ENCODE results near the gene CYFIP2.
"Not testable (repeated sequence)": the region's sequence is repeated elsewhere in the genome, so short reads cannot be mapped to it uniquely, and the experiment has no call there.

CYFIP2 gene

DNA sequence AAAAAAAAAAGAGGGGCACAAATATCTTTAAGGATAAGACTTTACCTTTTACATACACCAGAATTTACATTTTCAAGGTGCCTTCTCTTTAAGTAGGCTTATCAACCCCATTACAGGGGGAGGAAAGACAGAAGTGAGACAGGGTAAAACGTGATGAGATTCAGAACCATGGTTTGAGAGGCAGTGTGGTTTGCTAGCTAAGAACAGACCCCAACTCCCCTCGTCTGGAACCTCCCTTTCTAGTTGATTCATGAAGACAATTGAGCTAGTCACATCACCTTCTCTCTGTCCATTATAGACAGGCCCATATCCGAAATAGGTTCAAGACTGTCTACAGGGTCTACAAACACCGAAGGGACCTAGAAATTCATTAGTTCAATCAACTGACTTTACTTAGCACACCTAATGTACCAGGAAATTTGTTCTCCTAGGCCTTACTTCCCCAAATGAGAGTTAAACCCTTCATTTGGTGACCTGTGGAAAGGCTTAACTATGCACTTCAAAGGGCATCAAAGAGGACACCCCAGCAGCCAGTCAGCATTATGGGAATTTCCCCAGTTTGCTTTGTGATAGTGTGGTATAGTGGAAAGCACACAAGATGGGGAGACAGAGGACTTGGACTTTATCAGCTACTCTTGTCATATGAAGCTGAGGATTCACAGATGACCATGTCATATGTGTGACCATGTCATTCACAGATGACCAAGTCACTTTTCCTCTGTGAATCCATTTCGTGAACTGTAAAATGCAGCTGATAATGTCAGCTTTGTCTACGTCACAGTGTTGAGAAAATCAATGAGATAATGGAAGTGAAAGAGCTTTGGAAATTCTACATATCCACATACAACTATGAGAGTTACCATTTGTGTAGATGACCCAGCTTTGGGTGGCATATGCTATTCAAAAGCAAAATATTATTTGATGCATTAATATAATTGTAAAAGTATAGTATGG lies 40.2 kb upstream of the CYFIP2 start:
- TF ChIP-seq, protein P1, sequence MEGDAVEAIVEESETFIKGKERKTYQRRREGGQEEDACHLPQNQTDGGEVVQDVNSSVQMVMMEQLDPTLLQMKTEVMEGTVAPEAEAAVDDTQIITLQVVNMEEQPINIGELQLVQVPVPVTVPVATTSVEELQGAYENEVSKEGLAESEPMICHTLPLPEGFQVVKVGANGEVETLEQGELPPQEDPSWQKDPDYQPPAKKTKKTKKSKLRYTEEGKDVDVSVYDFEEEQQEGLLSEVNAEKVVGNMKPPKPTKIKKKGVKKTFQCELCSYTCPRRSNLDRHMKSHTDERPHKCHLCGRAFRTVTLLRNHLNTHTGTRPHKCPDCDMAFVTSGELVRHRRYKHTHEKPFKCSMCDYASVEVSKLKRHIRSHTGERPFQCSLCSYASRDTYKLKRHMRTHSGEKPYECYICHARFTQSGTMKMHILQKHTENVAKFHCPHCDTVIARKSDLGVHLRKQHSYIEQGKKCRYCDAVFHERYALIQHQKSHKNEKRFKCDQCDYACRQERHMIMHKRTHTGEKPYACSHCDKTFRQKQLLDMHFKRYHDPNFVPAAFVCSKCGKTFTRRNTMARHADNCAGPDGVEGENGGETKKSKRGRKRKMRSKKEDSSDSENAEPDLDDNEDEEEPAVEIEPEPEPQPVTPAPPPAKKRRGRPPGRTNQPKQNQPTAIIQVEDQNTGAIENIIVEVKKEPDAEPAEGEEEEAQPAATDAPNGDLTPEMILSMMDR (IDR thresholded peaks at IDR 0.05; ENCODE audit: low read depth, low read length, missing control alignments) = no peak
- H3K4me3 ChIP-seq (replicated peaks; ENCODE audit: low read depth, low read length) = no peak overlapping the region
- DNase-seq (ENCODE audit: extremely low read depth, low read depth) = no peak

DNA sequence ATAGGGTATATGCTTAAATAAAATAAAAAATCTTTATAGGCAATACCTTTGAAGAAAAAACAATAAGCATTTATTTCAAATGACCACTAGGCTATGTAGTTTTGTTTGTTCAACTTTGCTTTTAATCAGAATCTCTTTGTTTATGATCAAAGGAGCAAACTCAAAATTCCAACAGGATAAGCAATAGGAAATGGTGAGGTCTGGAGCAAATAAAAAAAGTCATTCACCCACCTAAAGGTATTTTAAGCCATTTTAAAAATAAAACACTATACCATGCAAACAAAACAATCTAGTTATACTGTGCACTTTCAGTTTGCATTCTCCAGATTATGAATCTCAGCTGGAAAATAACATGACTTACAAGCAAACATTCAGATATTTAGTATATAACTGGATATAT lies 35.3 kb upstream of the CYFIP2 start:
- TF ChIP-seq, protein P1 (IDR thresholded peaks at IDR 0.05; ENCODE audit: low read depth, low read length, missing control alignments) = no peak
- H3K4me3 ChIP-seq (replicated peaks; ENCODE audit: low read depth, low read length) = no peak overlapping the region

DNA sequence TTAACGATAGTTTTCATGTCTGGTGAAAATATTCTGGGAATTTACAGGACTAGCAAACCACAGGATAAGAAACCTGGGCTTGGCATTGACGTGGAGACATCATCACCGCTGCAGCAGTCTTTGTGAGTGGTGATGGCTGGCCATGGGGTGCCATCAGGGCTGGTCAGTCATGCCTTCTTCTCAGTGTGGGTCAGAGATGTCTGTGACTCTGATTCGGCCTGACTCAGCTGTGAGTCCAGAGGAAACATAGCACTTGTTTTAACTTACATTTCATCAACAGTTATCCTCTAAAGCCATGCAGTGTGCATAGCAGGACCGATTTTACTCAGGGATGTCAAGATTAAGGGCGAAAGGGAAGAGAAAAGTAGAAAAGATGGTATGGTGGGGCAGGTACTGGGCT lies 33.2 kb upstream of the CYFIP2 start:
- H3K4me3 ChIP-seq (replicated peaks; ENCODE audit: low read depth, low read length) = no peak overlapping the region
- TF ChIP-seq, protein P1 (IDR thresholded peaks at IDR 0.05; ENCODE audit: low read depth, low read length, missing control alignments) = no peak
- DNase-seq (ENCODE audit: extremely low read depth, low read depth) = no peak

More for the DNA sequence above, 35.3 kb upstream of the CYFIP2 start:
- no peak for DNase-seq (ENCODE audit: extremely low read depth, low read depth)

DNA sequence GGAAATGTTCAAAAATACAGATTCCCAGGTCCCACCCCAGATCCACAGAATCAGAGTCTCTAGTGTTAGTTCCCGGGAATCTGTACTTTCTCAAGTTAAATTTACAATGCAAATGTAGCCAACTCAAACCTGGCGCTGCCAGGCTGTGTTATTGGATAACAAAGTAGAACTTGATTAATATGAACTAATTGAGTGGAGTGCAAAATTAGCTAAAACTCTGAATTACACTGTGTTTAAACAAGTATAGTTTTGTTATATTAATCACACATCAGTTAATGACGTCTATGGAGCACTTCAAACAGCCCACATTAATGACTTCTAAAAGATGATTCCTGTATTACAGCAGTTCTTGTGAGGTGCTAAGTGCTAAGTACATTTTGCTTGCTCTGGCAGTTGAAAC lies 32.4 kb upstream of the CYFIP2 start:
- TF ChIP-seq, protein P1 (IDR thresholded peaks at IDR 0.05; ENCODE audit: low read depth, low read length, missing control alignments) = no peak

DNA sequence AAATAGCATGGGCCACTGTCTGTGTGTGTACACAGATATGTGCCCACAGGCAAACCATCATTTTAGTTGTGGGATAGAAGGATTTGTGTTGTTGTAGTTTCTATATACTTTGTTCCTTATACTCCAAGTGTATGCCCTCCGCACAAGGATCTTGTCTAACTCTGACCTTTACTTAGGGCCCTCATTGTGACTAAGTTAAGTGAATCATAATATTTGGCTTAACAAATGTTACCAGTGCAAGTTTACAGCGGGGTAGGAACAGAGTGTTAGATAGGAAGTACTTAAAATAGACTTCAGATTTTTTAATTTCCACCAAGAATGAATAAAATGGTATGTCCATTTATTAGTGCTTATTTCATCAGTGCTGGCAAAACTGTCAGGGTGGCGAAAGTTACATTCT lies 29.5 kb upstream of the CYFIP2 start:
- no peak for DNase-seq (ENCODE audit: extremely low read depth, low read depth)
- TF ChIP-seq, protein P1 (IDR thresholded peaks at IDR 0.05; ENCODE audit: low read depth, low read length, missing control alignments) = no peak
- no peak overlapping the region for H3K4me3 ChIP-seq (replicated peaks; ENCODE audit: low read depth, low read length)

More for the DNA sequence above, 32.4 kb upstream of the CYFIP2 start:
- no peak overlapping the region for H3K4me3 ChIP-seq (replicated peaks; ENCODE audit: low read depth, low read length)
- DNase-seq (ENCODE audit: extremely low read depth, low read depth) = no peak

DNA sequence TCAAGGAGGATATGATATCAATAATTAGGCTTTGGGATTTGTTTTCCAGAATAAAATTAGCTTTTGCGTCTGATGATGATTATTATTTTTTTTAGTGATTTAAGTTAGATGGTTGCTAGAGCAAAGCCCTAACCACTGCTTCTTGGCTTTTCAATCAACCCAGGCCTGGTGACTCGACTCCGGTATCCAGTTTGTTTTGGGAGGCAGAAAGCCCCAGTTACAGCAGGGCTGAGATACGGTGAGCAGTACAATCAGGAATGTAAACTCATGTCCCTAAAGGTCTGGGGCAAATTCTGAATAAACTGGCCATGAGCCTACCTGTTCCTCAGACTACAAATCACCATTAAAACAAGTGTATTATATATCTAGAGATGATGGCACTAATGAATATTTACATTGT lies 24.4 kb upstream of the CYFIP2 start:
- DNase-seq (ENCODE audit: extremely low read depth, low read depth) = no peak
- TF ChIP-seq, protein P1 (IDR thresholded peaks at IDR 0.05; ENCODE audit: low read depth, low read length, missing control alignments) = no peak
- no peak overlapping the region for H3K4me3 ChIP-seq (replicated peaks; ENCODE audit: low read depth, low read length)

DNA sequence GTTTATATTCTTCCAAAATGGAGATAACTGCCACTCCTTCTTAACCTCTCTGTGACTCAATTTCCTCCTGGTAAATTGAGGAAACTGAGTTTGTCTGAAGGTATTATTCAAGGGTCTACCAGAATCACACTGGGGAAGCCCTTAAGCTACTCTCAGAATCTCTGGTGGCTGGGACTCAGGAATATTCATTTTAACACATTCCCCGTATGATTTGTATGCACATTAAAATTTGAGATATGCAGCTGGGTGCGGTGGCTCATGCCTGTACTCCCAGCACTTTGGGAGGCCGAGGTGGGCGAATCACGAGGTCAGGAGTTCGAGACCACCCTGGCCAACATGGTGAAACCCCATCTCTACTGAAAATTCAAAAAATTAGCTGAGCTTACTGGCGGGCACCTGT lies 21.2 kb upstream of the CYFIP2 start:
- not testable (repeated sequence) for DNase-seq (ENCODE audit: extremely low read depth, low read depth)

More for the DNA sequence above, 21.2 kb upstream of the CYFIP2 start:
- not testable (repeated sequence) for H3K4me3 ChIP-seq (replicated peaks; ENCODE audit: low read depth, low read length)
